Activated CD8-positive, alpha-beta memory T cell treated with anti-CD3 and anti-CD28 coated beads for 4 hours (primary cell): ENCODE data around the gene ARNT2.
"Not testable (repeated sequence)": the region's sequence is repeated elsewhere in the genome, so short reads cannot be mapped to it uniquely, and the experiment has no call there.

Experiments used
- DNase-seq, 2 donors: peaks; one replicate each; pipeline ENCODE4 v3.0.0-alpha.2; 2020; ENCODE audit warnings: low read depth in 2 of 2

ARNT2 gene

DNA sequence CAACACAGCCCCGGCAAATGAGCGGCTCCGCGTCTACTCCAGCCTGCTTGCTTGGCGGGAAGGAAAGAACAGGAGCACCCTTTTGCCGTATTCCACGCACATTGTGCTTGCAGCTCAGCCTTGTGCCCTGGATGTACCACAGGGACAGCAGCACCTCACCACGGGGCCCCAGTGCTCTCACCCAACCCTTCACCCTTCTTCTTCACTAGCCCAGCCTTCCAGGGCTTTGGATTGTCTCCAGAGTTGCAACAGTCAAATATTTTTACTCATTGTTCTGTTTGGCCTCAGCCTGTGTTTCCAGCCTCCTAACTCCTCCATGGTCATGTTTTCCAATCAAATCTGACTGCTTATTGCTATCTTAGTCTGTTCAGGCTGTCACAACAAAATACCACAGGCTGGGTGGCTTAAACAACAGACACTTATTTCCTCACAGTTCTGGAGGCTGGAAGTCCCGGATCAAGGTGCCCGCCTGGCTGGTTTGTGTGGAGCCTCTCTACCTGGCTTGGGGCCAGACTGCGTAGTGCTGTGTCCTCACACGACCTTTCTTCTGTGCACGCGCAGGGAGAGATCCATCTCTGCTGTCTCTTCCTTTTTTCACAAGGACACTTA is 211.7 kb downstream of the ARNT2 start:
- no peak for DNase-seq

DNA sequence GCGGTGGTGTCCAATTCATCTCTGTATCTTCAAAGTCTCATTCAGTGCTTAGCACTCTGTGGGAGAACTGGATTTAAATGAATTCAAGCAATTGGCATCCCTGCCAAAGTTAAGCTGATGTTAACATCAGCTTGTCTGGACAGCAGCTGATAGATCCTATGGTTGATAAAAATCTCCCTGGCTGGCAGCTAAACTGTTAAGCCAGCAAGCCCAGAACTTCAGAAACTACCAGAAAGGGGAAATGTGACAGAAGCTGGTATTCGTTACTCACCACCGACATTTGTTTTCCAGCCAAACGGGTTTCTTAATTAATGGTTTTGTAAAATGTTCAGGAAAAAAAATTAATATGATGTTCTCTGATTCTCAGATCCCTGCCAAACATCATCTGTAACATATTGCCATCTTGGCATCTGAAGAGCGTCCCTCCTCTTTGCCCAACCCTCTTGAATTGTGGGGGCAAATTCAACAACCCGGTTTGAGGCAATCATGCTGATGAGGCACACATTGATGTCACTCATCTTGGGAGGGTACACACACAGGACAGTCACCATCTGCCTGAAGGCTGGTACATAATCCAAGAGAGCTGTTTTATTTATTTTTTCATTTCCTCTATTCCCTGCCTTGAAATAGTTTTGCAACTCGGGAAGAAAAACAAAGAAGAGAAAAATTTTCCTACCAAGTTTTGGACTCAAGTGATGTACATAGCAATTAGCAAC is 214.7 kb downstream of the ARNT2 start:
- no peak for DNase-seq

DNA sequence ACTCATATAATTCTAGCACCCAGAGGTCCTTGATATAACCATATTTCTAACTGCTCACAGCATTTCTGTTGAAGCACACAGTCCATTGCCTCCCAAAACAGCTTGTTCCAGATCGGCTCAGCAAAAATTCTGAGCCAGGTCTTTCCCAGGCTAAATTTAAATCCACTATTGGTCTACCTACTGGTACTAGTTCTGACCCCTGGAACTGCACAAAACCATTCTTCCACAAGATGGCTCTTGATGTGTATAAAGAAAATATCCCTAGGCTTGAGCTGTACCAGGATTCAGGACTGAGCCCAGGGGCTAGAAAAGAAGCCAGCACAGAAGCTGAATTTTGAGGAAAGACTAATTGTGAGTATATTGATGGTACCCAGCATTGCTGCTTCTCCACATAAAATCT is 215.5 kb downstream of the ARNT2 start:
- DNase-seq: no peak

DNA sequence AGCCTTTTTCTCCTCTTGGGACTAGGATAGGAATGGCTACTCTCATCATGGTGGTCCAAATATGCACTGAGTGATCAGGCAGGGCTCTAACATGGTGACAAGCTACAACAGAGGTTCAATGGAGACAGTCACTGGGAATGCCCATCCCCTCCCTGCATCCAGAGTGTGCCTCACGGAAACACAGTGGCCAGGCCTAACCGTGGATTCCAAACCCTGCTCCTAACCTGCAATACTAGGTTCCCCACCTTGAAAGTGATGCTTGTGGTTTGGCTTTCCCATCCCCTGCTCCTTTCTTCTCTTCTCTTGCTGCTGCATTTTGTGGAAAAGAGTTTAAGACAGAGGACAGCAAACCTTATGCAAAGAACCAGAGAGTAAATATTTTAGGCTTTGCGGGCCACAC is 216.0 kb downstream of the ARNT2 start:
- no peak for DNase-seq

DNA sequence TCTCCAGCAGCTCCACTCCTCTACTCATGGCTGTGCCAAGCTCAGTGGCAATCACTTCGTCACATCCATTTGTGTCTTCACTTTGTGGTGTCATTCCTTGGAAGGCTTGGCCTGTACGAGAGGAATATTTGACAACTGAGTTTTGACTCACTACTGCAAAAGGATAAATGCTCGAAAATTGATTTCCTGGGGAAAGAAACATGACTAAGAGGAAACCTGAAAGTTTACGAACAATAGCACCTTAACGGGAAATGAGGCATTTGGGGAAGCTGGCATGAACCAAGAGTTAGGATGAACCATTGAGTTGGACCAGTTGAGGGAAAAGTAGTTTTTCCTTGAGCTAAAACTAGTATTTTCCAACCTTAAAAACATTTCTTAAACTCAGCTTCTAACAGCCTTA is 216.7 kb downstream of the ARNT2 start:
- DNase-seq: no peak

DNA sequence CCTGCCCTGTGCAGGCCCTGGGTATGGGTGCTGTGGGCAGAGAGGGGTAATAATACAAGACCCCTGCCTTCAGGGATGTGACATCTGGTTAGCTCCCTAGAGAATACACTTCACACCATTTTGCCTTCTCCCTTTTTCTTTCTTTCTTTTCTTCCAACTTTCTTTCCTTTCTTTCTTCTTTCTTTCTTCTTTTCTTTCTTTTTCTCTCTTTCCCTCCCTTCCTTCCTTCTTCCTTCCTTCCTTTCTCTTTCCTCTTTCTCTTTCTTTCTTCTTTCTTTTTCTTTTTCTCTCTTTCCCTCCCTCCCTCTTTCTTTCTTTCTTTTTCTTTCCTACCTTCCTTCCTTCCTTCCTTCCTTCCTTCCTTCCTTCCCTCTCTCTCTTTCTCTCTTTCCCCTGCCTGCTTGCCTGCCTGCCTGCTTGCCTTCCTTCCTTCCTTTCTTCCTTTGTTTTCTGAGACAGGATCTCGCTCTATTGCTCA is 222.5 kb downstream of the ARNT2 start:
- no peak for DNase-seq

DNA sequence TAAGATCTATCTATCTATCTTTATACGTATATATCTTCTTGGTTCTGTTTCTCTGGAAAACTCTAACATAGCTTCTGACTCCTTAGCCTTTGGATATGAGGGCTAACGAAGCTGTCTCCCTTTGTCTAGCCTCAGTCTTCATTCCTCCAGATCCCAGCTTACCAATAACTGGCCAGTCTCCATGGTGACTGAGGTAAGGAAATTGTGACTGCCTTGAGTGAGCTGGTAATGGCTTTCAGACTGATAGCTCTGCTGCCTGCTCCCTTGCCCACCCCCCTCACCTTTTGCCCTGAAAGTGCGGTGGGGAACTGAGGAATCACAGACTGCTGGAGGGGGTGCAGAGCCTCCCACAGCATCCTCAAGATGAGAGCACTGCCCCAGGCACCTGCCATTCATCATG is 225.2 kb downstream of the ARNT2 start:
- no peak for DNase-seq

DNA sequence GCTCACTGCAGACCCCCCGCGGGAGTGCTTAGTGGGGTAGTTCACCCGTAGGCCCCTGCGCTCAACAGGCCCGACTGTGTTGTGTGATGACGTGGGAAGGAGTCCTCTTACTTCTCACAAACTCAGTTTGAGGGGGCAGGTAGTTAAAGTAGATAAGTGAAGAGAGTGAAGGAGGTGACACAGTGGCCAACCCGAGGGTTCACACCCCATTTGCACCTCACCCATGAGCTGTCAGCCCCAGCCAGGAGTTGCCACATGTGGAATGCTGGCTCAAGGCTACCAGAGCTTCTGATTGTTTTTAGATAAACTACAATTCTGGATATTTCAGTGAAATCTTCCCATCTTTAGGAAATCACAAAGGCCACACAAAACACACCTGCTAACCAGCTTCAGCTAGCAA is 226.8 kb downstream of the ARNT2 start:
- DNase-seq: no peak

DNA sequence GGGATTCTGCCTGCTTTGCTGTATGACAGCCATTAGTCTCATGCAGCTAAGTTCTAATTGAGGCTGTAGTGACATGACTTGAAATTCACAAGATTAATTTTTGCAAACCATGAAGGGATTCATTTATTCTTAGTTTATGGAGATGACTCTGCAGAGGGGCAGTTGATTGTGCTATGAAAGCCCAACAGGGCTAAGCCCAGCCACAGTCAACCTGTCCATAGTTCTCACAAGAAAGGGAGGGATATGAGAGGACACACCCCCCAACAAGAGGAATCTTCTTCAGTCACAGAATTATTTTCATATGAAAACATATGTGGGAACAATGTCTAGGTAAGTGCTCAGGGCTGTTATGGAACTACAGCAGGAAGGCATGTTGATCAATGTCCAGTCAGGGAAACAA is 229.0 kb downstream of the ARNT2 start:
- no peak for DNase-seq

DNA sequence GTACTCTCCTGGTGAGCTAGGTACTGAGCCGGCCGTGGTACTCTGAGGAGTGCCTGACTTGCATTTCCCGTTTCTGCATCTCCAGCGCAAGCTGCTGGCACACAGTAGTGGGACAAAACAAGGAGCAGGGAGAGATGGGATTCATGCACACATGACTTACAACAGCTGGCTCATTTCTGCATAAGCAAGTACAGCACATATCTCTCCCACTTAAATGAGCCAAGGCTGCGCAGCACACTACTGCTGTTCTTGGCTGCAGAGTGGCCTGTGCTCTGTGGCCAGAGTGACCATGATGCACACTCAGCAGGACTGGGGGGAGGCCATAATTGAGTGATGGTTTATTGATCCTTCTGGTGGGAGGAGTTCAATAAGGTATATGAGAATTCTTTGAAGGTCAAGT is 231.8 kb downstream of the ARNT2 start:
- DNase-seq: no peak

DNA sequence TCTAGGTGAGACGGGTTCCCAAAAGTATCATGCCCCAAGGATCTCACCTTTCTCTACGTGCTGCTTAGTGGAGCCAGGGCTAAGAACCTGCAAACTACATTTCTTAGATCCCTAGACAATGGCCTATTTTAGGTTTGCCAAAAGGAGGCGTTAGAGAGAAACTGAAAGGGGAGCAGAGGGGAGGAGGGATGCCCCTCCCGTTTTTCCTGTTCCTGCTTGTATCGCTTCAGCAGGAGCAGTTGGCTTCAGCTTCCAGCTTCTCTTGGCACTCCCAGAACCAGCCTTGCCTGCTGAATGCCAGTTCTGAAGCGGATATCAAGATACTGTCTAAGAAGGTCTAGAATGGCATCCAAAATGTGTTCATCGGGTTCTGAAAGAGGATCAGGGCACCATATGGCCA is 232.5 kb downstream of the ARNT2 start:
- DNase-seq: no peak

DNA sequence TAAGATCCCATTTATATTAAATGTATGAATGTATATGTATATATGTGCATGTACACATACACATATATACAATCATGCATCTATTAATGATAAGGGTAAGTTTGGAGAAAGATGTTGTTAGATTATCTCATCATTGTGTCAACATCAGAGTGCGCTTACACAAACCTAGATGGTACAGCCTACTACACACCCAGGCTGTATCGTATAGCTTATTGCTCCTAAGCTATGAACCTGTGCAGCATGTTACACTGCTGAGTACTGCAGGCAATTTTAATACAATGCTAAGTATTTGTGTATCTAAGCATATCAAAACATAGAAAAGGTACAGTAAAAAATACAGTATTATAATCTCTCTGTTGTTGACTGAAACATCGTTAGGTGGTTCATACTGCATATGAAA is 233.6 kb downstream of the ARNT2 start:
- no peak for DNase-seq

DNA sequence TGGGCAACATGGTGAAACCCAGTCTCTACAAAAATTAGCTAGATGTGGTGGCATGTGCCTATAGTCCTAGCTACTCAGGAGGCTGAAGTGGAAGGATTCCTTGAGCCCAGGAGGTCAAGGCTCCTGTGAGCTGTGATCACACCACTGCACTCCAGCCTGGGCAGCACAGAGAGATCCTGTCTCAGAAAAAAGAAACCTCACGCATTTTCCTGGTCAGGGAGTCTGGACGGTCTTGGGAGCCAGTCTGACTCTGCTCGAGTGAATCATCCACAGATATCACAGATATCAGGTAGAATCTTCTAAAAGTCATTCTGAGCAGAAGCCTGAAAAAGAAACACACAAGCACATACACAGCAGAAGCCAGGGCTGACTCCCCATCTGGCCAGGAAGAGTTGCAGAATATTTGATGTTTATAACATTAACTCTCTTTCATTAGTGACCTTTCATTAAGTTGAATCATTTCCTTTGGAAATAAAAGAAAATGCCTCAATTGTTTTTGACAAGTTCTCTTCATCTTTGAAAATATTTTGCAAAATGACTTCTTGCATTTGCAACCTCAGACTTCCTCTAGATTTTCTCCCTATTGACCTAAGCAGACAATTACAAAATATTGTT is 234.5 kb downstream of the ARNT2 start:
- no peak for DNase-seq

DNA sequence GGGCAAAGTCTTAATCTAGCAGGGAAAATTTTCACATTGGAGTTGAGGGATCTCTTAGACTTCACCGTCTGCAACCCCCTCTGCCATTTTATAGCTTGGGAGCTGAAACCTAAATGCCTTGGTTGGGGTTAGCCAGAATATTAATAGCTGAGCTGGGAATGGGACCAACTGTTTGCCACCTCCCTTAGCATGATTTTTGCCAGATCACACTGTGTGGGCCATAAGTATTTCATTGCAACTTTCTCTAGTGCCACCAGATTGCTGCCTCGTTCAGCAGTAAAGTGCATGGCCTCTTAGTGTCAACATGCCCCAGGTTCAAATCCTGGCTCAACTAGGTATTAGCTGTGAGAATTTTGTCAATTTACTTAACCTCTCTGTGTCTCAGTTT is 235.0 kb downstream of the ARNT2 start:
- no peak for DNase-seq

DNA sequence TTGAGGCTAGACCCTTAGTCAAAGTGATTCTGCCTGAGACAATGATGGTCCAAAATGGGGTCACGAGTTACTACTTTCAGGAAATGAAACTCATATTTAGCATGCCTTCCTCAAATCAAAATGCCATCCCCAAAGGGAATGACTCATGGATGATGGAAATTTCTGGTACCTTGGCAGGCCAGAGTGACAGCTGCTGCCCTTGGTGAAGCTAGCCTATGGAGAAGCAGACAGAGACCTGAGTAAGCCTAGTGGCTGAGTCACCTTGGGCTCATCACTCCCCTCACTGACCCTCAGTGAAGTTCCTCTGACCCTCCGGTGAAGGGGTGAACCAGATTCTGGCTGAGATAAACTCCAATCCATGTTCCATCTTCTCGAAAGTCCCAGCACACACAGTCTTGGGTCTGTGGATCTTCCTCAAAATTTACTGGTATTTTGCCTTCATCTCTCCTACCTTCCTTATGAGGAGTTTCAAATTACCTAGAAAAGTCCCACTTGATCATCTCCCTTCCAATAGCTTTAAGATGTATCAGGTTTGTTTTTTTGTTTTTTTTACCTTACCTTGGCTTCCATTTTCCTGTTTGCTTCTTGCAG is 236.4 kb downstream of the ARNT2 start:
- DNase-seq: no peak

DNA sequence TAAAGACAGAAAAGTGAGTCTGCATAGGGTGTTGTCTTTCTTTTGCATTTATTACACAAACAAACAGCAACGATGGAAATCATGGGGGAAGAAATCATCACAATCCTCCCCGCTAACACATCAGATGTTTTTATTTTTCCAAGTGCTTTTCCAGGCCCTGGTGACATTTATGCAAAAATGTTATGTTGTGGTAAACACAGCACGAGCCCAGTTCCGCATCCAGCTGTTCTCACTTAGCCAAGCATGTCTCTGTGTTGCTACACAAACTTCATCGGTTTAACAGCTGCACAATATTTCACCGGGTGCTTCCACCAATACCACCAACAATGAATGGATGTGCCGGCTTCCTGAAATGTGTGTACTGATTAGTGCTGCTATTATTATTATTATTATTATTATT is 237.2 kb downstream of the ARNT2 start:
- no peak for DNase-seq

DNA sequence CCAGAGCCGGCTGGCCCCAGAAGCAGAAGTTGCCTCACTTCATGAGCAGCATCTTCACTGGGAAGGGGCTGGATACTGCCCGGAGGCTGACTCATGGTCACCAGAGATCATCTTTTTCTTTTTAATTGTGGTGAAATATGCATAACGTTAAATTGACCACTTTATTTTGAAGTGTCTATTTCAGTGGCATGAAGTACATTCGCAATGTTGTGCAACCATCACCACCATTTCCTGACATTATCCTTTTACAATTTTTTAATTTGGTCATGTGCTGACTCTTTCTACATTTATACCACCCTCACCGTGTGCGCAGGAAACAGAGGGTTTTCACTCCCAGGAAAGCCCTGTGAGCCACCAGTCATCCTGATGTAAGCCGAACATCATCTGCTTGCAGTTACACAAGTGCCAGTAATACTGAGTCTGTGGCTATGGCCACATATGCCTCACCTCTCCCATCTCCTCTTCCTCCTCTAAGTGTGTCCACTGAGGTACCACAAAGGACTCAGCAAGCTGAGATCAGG is 239.3 kb downstream of the ARNT2 start:
- no peak for DNase-seq

DNA sequence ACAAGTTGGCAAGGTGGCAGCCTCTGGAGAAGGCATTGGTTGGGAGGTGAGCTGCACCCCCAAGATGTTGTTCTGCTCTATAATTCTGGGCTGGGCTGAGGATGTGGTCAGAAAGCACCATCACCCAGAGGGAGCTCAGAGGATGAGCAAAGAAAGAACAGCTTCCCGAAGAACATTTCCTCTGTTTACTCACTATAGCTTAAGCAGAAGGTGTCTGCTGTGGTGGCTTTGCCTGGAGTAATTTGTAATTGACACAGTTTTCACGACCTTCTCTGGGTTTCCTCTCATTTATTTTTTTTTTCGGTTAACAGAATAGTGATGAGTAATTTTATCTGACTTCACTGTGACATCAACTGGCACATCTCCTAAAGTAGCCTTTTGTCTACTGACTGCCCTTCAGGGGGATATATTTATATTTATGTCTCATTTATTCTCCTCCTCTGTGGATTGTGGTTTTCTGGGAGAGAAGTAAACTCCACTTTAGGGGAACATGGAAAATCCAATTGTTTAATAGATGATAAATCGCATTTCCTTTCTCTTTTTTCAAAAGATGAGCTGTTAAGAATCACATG is 241.4 kb downstream of the ARNT2 start:
- no peak for DNase-seq

DNA sequence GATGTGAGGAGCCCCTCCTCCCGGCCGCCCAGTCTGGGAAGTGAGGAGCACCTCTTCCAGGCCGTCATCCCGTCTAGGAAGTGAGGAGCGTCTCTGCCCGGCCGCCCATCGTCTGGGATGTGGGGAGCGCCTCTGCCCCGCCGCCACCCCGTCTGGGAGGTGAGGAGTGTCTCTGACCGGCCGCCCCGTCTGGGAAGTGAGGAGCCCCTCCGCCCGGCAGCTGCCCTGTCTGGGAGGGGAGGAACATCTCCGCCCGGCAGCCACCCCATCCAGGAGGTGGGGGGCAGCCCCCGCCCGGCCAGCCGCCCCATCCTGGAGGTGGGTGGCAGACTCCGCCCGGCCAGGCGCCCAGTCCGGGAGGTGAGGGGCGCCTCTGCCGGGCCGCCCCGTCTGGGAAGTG is 243.2 kb downstream of the ARNT2 start:
- not testable (repeated sequence) for DNase-seq
